ENCODE results near the gene C22orf23. TPM values are rescaled to one million over a fixed set of nuclear protein-coding genes. Genes with fewer than 3 reads are reported as not detected.

C22orf23 gene
- total RNA-seq, 1 donor from 2014 or later: not detected

DNA sequence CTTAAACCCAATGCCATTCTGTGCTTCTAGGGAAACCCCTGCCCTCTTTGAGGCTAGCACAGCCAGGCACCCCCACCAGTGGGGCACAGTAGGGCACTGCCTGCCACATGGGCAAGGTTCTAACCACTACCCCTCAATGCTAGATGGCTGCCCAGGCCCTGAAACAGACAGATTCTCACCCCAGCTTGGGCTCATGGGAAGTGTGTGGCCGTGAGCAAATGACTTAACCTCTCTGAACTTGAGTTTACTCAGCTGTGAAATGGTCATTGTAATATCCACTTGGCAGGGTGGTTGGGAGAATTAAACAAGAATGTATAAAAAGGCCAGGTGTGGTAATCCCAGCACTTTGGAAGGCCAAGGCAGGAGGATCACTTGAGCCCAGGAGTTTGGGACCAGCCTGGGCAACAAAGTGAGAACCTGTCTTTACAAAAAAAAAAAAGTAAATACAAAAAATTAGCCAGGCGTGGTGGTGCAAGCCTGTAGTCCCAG, 22.4 kb downstream of the C22orf23 start:
- TF ChIP-seq CTCF (IDR thresholded peaks at IDR 0.05): peak; percentile 47
- DNase-seq (ENCODE audit: low spot score): no peak
- Mint-ChIP-seq H3K4me1 (ENCODE audit: low read depth) (peaks cover 36% of the 10 kb centered on the region), H3K4me3 (ENCODE audit: unreplicated experiment) (no peak overlapping the region), H3K27ac (ENCODE audit: unreplicated experiment) (peak overlapping the region; percentile 47), H3K9me3 (ENCODE audit: low read depth) (no peaks in the 10 kb centered on the region), H3K36me3 (ENCODE audit: low read depth) (peaks cover 24% of the 10 kb centered on the region), H3K27me3 (ENCODE audit: low read depth) (no peaks in the 10 kb centered on the region)

GRCh38 chr22:37930270-37930951, 23.0 kb downstream of the C22orf23 start:
- peak; percentile 75 for TF ChIP-seq CTCF (IDR thresholded peaks at IDR 0.05)
- no peak overlapping the region for H3K4me3 Mint-ChIP-seq (ENCODE audit: unreplicated experiment)
- peaks cover 37% of the 10 kb centered on the region for H3K4me1 Mint-ChIP-seq (ENCODE audit: low read depth)
- no peaks in the 10 kb centered on the region for H3K27me3 Mint-ChIP-seq (ENCODE audit: low read depth)
- peak; percentile 86 for DNase-seq (ENCODE audit: low spot score)
- H3K36me3 Mint-ChIP-seq (ENCODE audit: low read depth): peaks cover 25% of the 10 kb centered on the region
- H3K9me3 Mint-ChIP-seq (ENCODE audit: low read depth): no peaks in the 10 kb centered on the region
- peak overlapping the region; percentile 57 for H3K27ac Mint-ChIP-seq (ENCODE audit: unreplicated experiment)

GRCh38 chr22:37929390-37929789, 24.0 kb downstream of the C22orf23 start:
- peaks cover 43% of the 10 kb centered on the region for H3K4me1 Mint-ChIP-seq (ENCODE audit: low read depth)
- TF ChIP-seq CTCF (IDR thresholded peaks at IDR 0.05): no peak
- peaks cover 26% of the 10 kb centered on the region for H3K36me3 Mint-ChIP-seq (ENCODE audit: low read depth)
- H3K27me3 Mint-ChIP-seq (ENCODE audit: low read depth): no peaks in the 10 kb centered on the region
- no peak for DNase-seq (ENCODE audit: low spot score)
- no peak overlapping the region for H3K27ac Mint-ChIP-seq (ENCODE audit: unreplicated experiment)
- H3K4me3 Mint-ChIP-seq (ENCODE audit: unreplicated experiment): no peak overlapping the region
- H3K9me3 Mint-ChIP-seq (ENCODE audit: low read depth): no peaks in the 10 kb centered on the region

DNA sequence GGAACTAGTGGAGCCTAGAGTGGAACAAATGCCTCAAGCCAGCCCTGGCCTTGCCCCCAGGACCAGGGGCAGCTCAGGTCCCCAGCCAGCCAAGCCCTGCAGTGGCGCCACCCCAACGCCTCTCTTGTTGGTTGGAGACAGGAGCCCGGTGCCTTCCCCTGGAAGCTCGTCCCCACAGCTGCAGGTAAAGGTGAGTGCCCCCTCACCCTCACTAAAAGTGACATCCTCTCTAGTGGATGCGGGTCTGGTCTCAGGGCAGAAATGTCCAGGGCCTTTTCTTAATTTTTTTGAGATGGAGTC, 25.8 kb downstream of the C22orf23 start:
- peaks cover 29% of the 10 kb centered on the region for H3K36me3 Mint-ChIP-seq (ENCODE audit: low read depth)
- peaks cover 26% of the 10 kb centered on the region for H3K4me1 Mint-ChIP-seq (ENCODE audit: low read depth)
- DNase-seq (ENCODE audit: low spot score): peak; percentile 83
- TF ChIP-seq CTCF (IDR thresholded peaks at IDR 0.05): no peak
- no peaks in the 10 kb centered on the region for H3K9me3 Mint-ChIP-seq (ENCODE audit: low read depth)
- no peaks in the 10 kb centered on the region for H3K27me3 Mint-ChIP-seq (ENCODE audit: low read depth)
- H3K27ac Mint-ChIP-seq (ENCODE audit: unreplicated experiment): no peak overlapping the region
- H3K4me3 Mint-ChIP-seq (ENCODE audit: unreplicated experiment): no peak overlapping the region

- H3K4me1 Mint-ChIP-seq (ENCODE audit: low read depth): peaks cover 26% of the 10 kb centered on the region
- H3K4me3 Mint-ChIP-seq (ENCODE audit: unreplicated experiment): no peak overlapping the region
- TF ChIP-seq CTCF (IDR thresholded peaks at IDR 0.05): no peak
- H3K36me3 Mint-ChIP-seq (ENCODE audit: low read depth): peaks cover 28% of the 10 kb centered on the region
- no peaks in the 10 kb centered on the region for H3K27me3 Mint-ChIP-seq (ENCODE audit: low read depth)
- no peaks in the 10 kb centered on the region for H3K9me3 Mint-ChIP-seq (ENCODE audit: low read depth)
- peak; percentile 90 for DNase-seq (ENCODE audit: low spot score)
- no peak overlapping the region for H3K27ac Mint-ChIP-seq (ENCODE audit: unreplicated experiment)
These were observed 26.4 kb downstream of the C22orf23 start for GRCh38 chr22:37926771-37927636.
